Erythroblast (primary cell): ENCODE data around the gene CCNA2.
A peak's percentile ranks its signal among the peaks of the same experiment; 100 is the strongest.

Source experiments
- DNase-seq, 2 experiments: peaks; one replicate each; lab custom pipeline; 2025; lab: John Stamatoyannopoulos, UW
- GATA1 ChIP-seq: IDR thresholded peaks from 2 replicates; pipeline ENCODE4 v1.6.1; 2011; ENCODE audit warnings: low read depth, mild to moderate bottlenecking, control low read depth, low read length, moderate library complexity
- POLR2A ChIP-seq: IDR thresholded peaks from 2 replicates; pipeline ENCODE4 v1.6.1; 2011; ENCODE audit warnings: mild to moderate bottlenecking, low read length

Gene CCNA2

DNA sequence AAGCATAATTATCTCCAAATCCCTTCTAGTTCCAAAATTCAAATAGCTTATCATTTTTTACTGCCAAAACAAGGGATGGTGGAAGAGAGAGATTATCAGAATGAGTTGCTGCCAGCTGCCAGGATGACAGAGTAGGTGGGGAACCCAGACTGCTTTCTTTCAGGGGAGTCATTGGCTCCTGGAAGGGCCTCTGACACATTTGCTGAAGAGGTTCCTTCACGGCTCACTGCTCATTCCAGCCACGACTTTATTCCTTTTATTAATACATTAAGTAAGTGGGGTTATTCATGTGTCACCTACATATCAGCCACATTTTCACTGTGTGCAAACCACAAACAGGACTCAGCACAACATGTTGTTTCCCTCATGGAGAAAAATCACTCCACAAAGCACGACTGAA, 46.1 kb downstream of the CCNA2 start:
- TF ChIP-seq GATA1 (no peak), POLR2A (no peak)
- peak; percentile 81 to 87 for DNase-seq

GRCh38 chr4:121776610-121777401, 46.9 kb downstream of the CCNA2 start:
- DNase-seq, result peak in 1 of 2 experiments; percentile 35
- no peak for TF ChIP-seq POLR2A
- TF ChIP-seq GATA1, result no peak

DNA sequence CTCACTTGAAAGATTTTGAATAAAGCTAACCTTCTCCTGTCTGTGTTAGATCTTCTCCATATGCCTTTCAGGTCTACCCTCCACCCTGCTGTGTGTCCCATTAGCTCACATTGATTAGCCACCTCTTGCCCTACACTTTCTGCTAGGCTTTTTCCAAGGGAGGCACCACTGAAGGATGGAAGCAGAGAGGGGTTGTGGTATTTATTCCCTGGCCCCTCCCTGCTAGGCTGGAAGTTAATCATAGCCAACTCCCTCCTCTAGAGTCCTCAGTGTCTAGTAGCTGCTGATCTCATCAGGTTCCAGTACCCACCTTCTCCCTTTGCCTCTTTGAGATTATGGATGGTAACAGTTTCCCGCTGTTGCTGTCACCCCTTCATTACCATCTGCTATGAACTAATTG, 49.8 kb downstream of the CCNA2 start:
- TF ChIP-seq GATA1 (no peak), POLR2A (no peak)
- peak in 1 of 2 experiments; percentile 52 for DNase-seq

DNA sequence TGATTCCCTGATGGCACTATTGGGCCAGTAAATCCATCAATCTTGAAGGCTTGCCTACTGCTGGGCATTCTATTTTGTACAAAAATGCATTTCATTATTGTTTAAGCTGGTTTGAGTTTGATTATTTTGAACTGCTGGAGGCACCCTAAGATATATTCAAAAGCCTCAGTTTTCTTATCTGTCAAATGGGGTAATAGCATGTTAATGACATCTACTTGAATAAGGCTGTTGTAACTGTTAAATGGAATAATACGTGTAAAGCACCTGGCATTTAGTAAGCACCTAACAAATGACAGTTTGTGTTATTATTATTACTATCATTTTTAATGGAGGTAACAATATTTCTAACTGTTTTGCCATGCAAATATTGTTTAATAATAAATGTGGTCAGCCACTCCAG, 51.8 kb downstream of the CCNA2 start:
- no peak for TF ChIP-seq POLR2A
- no peak for TF ChIP-seq GATA1

DNA sequence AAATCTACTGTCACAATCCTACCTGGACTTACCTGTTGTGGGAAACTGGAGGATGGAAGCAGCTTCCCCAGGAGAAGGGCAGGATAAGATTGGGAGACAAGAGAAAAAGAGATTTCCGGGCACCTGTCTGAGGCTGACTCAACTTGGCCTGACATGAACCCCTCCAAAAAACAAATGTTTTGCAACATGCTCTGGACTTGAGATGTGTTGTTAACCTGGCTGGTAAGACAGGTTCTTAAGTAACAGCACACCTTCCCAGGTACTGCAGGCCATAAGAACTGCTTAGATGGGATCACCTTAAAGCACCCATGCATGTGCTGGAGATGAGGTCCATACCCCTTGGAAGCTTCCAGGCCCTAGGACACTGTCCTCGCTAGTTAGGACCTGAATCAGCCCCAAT, 54.3 kb downstream of the CCNA2 start:
- DNase-seq, result no peak
- TF ChIP-seq GATA1 (no peak), POLR2A (no peak)

More for the DNA sequence above, 51.8 kb downstream of the CCNA2 start:
- DNase-seq, result no peak

DNA sequence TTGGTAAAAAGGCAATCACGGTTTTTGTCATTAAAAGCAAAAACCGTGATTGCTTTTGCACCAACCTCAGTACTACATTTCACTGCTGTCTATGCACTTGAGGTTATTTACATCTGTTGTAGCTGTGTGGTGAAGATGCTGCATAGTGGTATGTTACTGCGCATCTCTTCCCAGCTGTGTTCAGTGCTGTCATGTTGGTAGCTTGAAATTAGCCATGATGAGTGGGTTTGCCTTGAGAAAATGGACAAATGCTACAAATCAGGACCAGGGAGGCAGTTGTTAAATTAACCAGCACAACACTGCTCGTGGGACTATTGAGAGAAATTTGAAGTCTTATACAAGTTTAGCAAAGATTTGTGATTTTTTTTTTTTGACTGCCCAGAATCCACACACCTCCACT, 56.5 kb downstream of the CCNA2 start:
- no peak for DNase-seq
- TF ChIP-seq POLR2A (no peak), GATA1 (no peak)
